Glutamatergic neuron (in vitro differentiated cells): ENCODE data around the gene TRIM67. TPM values are rescaled to one million over a fixed set of nuclear protein-coding genes. Genes with fewer than 3 reads are reported as not detected.

Experiments used
- DNase-seq: peaks from one replicate; pipeline ENCODE4 v3.0.0; 2022
- H3K27ac Mint-ChIP-seq: one replicate; pipeline ENCODE4 v1.8.0; 2020; ENCODE audit warnings: mild to moderate bottlenecking, mixed read lengths, inconsistent platforms; ENCODE audit not compliant: unreplicated experiment
- H3K27me3 Mint-ChIP-seq: one replicate; pipeline ENCODE4 v1.8.0; 2020; ENCODE audit warnings: mild to moderate bottlenecking, moderate library complexity, mixed read lengths, inconsistent platforms; ENCODE audit not compliant: unreplicated experiment
- H3K36me3 Mint-ChIP-seq: one replicate; pipeline ENCODE4 v1.8.0; 2020; ENCODE audit warnings: mild to moderate bottlenecking, mixed read lengths, inconsistent platforms; ENCODE audit not compliant: unreplicated experiment
- H3K4me1 Mint-ChIP-seq: one replicate; pipeline ENCODE4 v1.8.0; 2020; ENCODE audit warnings: mild to moderate bottlenecking, low read depth, mixed read lengths, inconsistent platforms; ENCODE audit not compliant: unreplicated experiment
- H3K4me3 Mint-ChIP-seq: one replicate; pipeline ENCODE4 v1.8.0; 2020; ENCODE audit warnings: mild to moderate bottlenecking, mixed read lengths, inconsistent platforms; ENCODE audit not compliant: unreplicated experiment
- H3K9me3 Mint-ChIP-seq: one replicate; pipeline ENCODE4 v1.8.0; 2020; ENCODE audit warnings: mild to moderate bottlenecking, moderate library complexity, mixed read lengths, inconsistent platforms; ENCODE audit not compliant: unreplicated experiment
- total RNA-seq: library from RNA; stranded (reverse); fragmentation: NEBNext Ultra II Directional; extraction: Animal tissue kit (Norgen Biotek cat#: 25700); gene quantifications from one replicate; pipeline ENCODE4 v1.2.1, GENCODE V29; 2021; ENCODE audit not compliant: unreplicated experiment
- TF ChIP-seq, protein P1 (sequence below): fragments of 200-600 bp; sonication (generic); IDR thresholded peaks from one replicate; pipeline ENCODE4 v1.5.0; 2021; ENCODE audit not compliant: partially characterized antibody, unreplicated experiment

Gene TRIM67
- total RNA-seq, 1 donor from 2014 or later, result 3.9 TPM

DNA sequence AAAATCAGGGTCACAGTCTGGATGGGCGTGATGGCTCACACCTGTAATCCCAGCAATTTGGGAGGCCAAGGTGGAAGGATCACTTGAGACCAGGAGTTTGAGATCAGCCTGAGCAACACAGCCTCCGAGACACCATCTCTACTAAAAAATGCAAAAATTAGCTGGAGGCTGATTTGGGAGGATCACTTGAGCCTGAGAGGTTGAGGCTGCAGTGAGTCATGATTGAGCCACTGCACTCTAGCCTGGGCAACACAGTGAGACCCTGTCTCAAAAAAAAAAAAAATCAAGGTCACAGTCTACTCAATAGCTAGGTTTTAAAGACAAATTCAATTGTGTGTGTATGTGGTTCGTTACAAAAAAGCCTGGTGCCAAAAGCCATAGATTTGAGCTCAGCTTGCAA is 34.4 kb downstream of the TRIM67 start:
- DNase-seq, result no peak
- Mint-ChIP-seq H3K9me3 (peaks cover 2% of the 10 kb centered on the region), H3K36me3 (no peaks in the 10 kb centered on the region), H3K27ac (no peak overlapping the region), H3K4me1 (no peaks in the 10 kb centered on the region), H3K4me3 (no peak overlapping the region), H3K27me3 (peaks cover 7% of the 10 kb centered on the region)
- TF ChIP-seq, protein P1, sequence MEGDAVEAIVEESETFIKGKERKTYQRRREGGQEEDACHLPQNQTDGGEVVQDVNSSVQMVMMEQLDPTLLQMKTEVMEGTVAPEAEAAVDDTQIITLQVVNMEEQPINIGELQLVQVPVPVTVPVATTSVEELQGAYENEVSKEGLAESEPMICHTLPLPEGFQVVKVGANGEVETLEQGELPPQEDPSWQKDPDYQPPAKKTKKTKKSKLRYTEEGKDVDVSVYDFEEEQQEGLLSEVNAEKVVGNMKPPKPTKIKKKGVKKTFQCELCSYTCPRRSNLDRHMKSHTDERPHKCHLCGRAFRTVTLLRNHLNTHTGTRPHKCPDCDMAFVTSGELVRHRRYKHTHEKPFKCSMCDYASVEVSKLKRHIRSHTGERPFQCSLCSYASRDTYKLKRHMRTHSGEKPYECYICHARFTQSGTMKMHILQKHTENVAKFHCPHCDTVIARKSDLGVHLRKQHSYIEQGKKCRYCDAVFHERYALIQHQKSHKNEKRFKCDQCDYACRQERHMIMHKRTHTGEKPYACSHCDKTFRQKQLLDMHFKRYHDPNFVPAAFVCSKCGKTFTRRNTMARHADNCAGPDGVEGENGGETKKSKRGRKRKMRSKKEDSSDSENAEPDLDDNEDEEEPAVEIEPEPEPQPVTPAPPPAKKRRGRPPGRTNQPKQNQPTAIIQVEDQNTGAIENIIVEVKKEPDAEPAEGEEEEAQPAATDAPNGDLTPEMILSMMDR, result no peak

GRCh38 chr1:231196728-231197127 is 34.9 kb downstream of the TRIM67 start:
- no peaks in the 10 kb centered on the region for H3K36me3 Mint-ChIP-seq
- peaks cover 2% of the 10 kb centered on the region for H3K9me3 Mint-ChIP-seq
- no peak overlapping the region for H3K4me3 Mint-ChIP-seq
- H3K27ac Mint-ChIP-seq, result no peak overlapping the region
- H3K27me3 Mint-ChIP-seq, result peaks cover 8% of the 10 kb centered on the region
- no peak for DNase-seq
- TF ChIP-seq, protein P1, result no peak
- no peaks in the 10 kb centered on the region for H3K4me1 Mint-ChIP-seq

- Mint-ChIP-seq H3K4me1 (no peaks in the 10 kb centered on the region), H3K27me3 (peaks cover 10% of the 10 kb centered on the region), H3K9me3 (peaks cover 2% of the 10 kb centered on the region), H3K27ac (no peak overlapping the region), H3K36me3 (no peaks in the 10 kb centered on the region), H3K4me3 (no peak overlapping the region)
- TF ChIP-seq, protein P1, result no peak
- no peak for DNase-seq
Observed at GRCh38 chr1:231199868-231200267, 38.0 kb downstream of the TRIM67 start.

DNA sequence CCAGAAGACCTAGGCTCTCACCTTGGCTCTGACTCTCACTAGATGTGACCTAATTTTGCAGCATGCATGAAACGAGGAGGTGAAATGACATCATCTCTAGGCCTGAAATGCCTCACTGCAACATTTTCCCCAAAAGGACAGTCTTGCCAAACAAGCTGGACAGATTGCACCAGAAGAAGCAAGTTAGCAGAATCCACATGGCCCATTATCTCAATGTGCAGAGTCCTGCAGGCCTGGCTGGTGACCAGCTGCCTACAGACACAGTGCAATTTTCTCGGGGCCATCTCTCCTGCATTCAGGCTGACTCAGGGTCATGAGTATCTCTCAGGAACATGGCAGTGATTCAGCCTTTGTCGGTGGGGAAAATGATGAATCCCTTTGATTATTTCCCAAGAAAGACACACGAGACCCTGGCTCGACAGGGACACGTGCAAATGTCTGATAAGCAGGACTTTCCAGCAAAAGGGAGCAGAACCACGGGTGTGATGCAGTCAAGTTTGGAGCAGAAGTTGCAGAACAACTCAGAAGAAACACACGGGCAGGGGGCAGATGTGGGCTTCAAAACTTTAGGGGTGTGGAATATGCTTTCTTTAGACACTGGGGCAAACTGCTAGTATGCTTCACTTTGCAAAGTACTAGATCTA is 38.7 kb downstream of the TRIM67 start:
- TF ChIP-seq, protein P1, result no peak
- DNase-seq, result no peak
- Mint-ChIP-seq H3K27me3 (peaks cover 13% of the 10 kb centered on the region), H3K4me1 (no peaks in the 10 kb centered on the region), H3K4me3 (no peak overlapping the region), H3K9me3 (peaks cover 2% of the 10 kb centered on the region), H3K27ac (no peak overlapping the region), H3K36me3 (no peaks in the 10 kb centered on the region)

DNA sequence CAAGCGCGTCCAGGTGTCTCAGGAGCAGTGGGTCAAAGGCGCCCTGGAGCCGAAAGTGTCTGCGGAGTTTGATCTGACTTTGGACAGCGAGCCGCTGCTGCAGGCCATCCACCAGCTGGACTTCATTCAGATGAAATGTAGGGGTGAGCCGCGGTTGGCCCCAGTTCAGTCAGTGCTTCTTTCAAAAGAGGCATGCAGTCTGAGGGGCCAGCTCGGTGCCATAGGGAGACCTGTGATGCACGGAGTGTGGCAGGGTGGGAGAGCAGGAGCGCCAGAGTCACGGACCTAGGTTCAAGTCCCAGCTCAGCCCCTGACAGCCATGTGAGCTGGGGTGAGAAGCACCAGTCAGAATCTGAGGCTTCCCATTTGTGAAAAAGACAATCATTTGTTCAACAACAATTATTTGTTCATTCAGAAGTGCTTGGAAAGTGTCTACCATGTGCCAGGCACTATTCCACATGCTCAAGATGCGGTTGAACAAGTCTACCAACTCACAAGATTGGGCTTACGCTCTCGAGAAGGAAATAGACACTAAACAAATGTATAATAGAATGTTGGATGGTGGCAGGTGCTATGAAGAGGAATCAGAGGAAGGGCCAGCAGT is 39.6 kb downstream of the TRIM67 start:
- H3K27ac Mint-ChIP-seq, result no peak overlapping the region
- no peaks in the 10 kb centered on the region for H3K4me1 Mint-ChIP-seq
- DNase-seq, result no peak
- no peaks in the 10 kb centered on the region for H3K36me3 Mint-ChIP-seq
- H3K4me3 Mint-ChIP-seq, result no peak overlapping the region
- TF ChIP-seq, protein P1, result no peak
- peaks cover 2% of the 10 kb centered on the region for H3K9me3 Mint-ChIP-seq
- peaks cover 10% of the 10 kb centered on the region for H3K27me3 Mint-ChIP-seq
